IMR-90 (cell line): ENCODE results near the gene SETD3. TPM values are rescaled to one million over a fixed set of nuclear protein-coding genes. Genes with fewer than 3 reads are reported as not detected.

Experiments used
- ATAC-seq: fragments of 200-7000 bp; cut with Tn5 transposase; 2 replicates; pipeline ENCODE4 v1.9.1; 2020; ENCODE audit warnings: low read depth, mild to moderate bottlenecking, moderate library complexity
- BruUV-seq: library from RNA; stranded (reverse); fragments of 400-500 nt; replicated peaks from 2 replicates; lab custom pipeline; 2021; lab: Mats Ljungman, UMichigan
- CTCF ChIA-PET: fragments of 300-600 bp; formaldehyde crosslinking; extraction: SDS; loops from one replicate; lab custom pipeline; 2021; ENCODE audit warnings: antibody characterized with exemption; lab: Yijun Ruan, JAX
- POLR2A ChIA-PET: fragments of 300-600 bp; sonication (Branson Sonifier 250); formaldehyde crosslinking; loops from one replicate; lab custom pipeline; 2022; ENCODE audit warnings: antibody characterized with exemption; ENCODE audit not compliant: unreplicated experiment; lab: Charles Lee
- DNase-seq: peaks from one replicate; pipeline ENCODE4 v3.0.0; 2013
- H2AFZ ChIP-seq: replicated peaks from 2 replicates; pipeline ENCODE3; 2013; ENCODE audit warnings: low read length, mild to moderate bottlenecking; ENCODE audit not compliant: poor library complexity
- H2AK5ac ChIP-seq: 2 replicates; pipeline ENCODE4 v1.6.1; 2013; ENCODE audit warnings: low read depth, low read length, inconsistent platforms
- H2AK9ac ChIP-seq: replicated peaks from 2 replicates; pipeline ENCODE3; 2013; ENCODE audit warnings: mild to moderate bottlenecking, low read depth, low read length, moderate library complexity; ENCODE audit not compliant: poor library complexity
- H2BK120ac ChIP-seq: 2 replicates; pipeline ENCODE4 v1.6.1; 2013; ENCODE audit warnings: low read depth, low read length, inconsistent platforms
- H2BK15ac ChIP-seq: 3 replicates; pipeline ENCODE4 v1.6.1; 2013; ENCODE audit warnings: low read depth, low read length, inconsistent platforms
- H2BK20ac ChIP-seq: 2 replicates; pipeline ENCODE4 v1.6.1; 2013; ENCODE audit warnings: low read depth, mild to moderate bottlenecking, inconsistent platforms, low read length, moderate library complexity
- H2BK5ac ChIP-seq: 2 replicates; pipeline ENCODE4 v1.6.1; 2013; ENCODE audit warnings: mild to moderate bottlenecking, low read depth, low read length, inconsistent platforms; ENCODE audit not compliant: poor library complexity, severe bottlenecking
- H3K14ac ChIP-seq: replicated peaks from 2 replicates; pipeline ENCODE4 v1.6.1; 2013; ENCODE audit warnings: low read depth, low read length, inconsistent platforms
- H3K18ac ChIP-seq: 2 replicates; pipeline ENCODE4 v1.6.1; 2013; ENCODE audit warnings: low read depth, low read length, control low read depth
- H3K23ac ChIP-seq: 2 replicates; pipeline ENCODE4 v1.6.1; 2013; ENCODE audit warnings: low read depth, low read length, inconsistent platforms
- H3K27ac ChIP-seq: 2 replicates; pipeline ENCODE4 v1.5.1; 2013; ENCODE audit warnings: mild to moderate bottlenecking, control low read depth, low read length; ENCODE audit not compliant: insufficient read depth
- H3K27me3 ChIP-seq: 2 replicates; pipeline ENCODE4 v1.6.1; 2013; ENCODE audit warnings: low read length; ENCODE audit not compliant: control insufficient read depth, insufficient read depth
- H3K36me3 ChIP-seq: 2 replicates; pipeline ENCODE4 v1.6.1; 2013; ENCODE audit warnings: low read length, mixed read lengths; ENCODE audit not compliant: control insufficient read depth, insufficient read depth
- H3K4ac ChIP-seq: 2 replicates; pipeline ENCODE4 v1.6.1; 2013; ENCODE audit warnings: low read depth, low read length, inconsistent platforms
- H3K4me1 ChIP-seq: 2 replicates; pipeline ENCODE4 v1.6.1; 2013; ENCODE audit warnings: low read length, mixed read lengths; ENCODE audit not compliant: control insufficient read depth, insufficient read depth
- H3K4me2 ChIP-seq: 2 replicates; pipeline ENCODE4 v1.6.1; 2013; ENCODE audit warnings: low read depth, mild to moderate bottlenecking, control low read depth, low read length, moderate library complexity
- H3K4me3 ChIP-seq: 2 replicates; pipeline ENCODE4 v1.5.1; 2013; ENCODE audit warnings: low read depth, mild to moderate bottlenecking, control low read depth, low read length, moderate library complexity; ENCODE audit not compliant: insufficient read depth
- H3K56ac ChIP-seq: 2 replicates; pipeline ENCODE4 v1.6.1; 2013; ENCODE audit warnings: low read length, inconsistent platforms; ENCODE audit not compliant: insufficient read depth; ENCODE audit errors: extremely low read depth
- H3K79me1 ChIP-seq, 2 experiments: 2 replicates each; pipeline ENCODE4 v1.6.1; 2013; ENCODE audit warnings: low read length in 2 of 2, inconsistent platforms in 1 of 2, low read depth in 1 of 2
- H3K9ac ChIP-seq: 2 replicates; pipeline ENCODE4 v1.6.1; 2013; ENCODE audit warnings: low read depth, low read length, control low read depth
- H3K9me1 ChIP-seq: 2 replicates; pipeline ENCODE4 v1.6.1; 2013; ENCODE audit warnings: low read length, inconsistent platforms; ENCODE audit not compliant: insufficient read depth
- H3K9me3 ChIP-seq: 2 replicates; pipeline ENCODE4 v1.6.1; 2013; ENCODE audit warnings: low read length; ENCODE audit not compliant: control insufficient read depth, insufficient read depth
- H4K20me1 ChIP-seq: 2 replicates; pipeline ENCODE4 v1.6.1; 2013; ENCODE audit warnings: low read length, inconsistent platforms; ENCODE audit not compliant: insufficient read depth
- H4K5ac ChIP-seq: 2 replicates; pipeline ENCODE4 v1.6.1; 2013; ENCODE audit warnings: mild to moderate bottlenecking, low read depth, low read length, control low read depth
- H4K8ac ChIP-seq, 2 experiments: 2 replicates each; pipeline ENCODE4 v1.6.1; 2013; ENCODE audit warnings: low read depth in 2 of 2, low read length in 2 of 2, control low read depth in 1 of 2, inconsistent platforms in 1 of 2
- H4K91ac ChIP-seq: 2 replicates; pipeline ENCODE4 v1.6.1; 2013; ENCODE audit warnings: low read depth, low read length, inconsistent platforms; ENCODE audit not compliant: insufficient read depth
- BHLHE40 ChIP-seq: fragments of 150-350 bp; IDR thresholded peaks from 2 replicates; pipeline ENCODE4 v1.6.1; 2016; ENCODE audit warnings: mild to moderate bottlenecking, low read depth, low read length
- CEBPB ChIP-seq: IDR thresholded peaks from 2 replicates; pipeline ENCODE4 v1.6.1; 2012; ENCODE audit warnings: low read depth, low read length, improper control_type of control experiment
- CHD1 ChIP-seq: IDR thresholded peaks from 2 replicates; pipeline ENCODE4 v1.6.1; 2012; ENCODE audit warnings: low read depth, low read length, improper control_type of control experiment
- MAFK ChIP-seq: IDR thresholded peaks from 2 replicates; pipeline ENCODE4 v1.6.1; 2012; ENCODE audit warnings: low read depth, low read length, improper control_type of control experiment
- MAZ ChIP-seq: IDR thresholded peaks from 2 replicates; pipeline ENCODE4 v1.6.1; 2012; ENCODE audit warnings: low read depth, mild to moderate bottlenecking, low read length, improper control_type of control experiment, moderate library complexity, borderline replicate concordance
- MXI1 ChIP-seq: IDR thresholded peaks from 2 replicates; pipeline ENCODE4 v1.6.1; 2012; ENCODE audit warnings: low read depth, mild to moderate bottlenecking, low read length, moderate library complexity, borderline replicate concordance
- NFE2L2 ChIP-seq: fragments of 150-350 bp; IDR thresholded peaks from 2 replicates; pipeline ENCODE4 v1.6.1; 2016; ENCODE audit warnings: low read depth, mild to moderate bottlenecking, low read length
- RAD21 ChIP-seq: IDR thresholded peaks from 2 replicates; pipeline ENCODE4 v1.6.1; 2012; ENCODE audit warnings: low read length, improper control_type of control experiment
- RCOR1 ChIP-seq: IDR thresholded peaks from 2 replicates; pipeline ENCODE4 v1.6.1; 2012; ENCODE audit warnings: mild to moderate bottlenecking, low read length, improper control_type of control experiment; ENCODE audit not compliant: insufficient replicate concordance
- RFX5 ChIP-seq: IDR thresholded peaks from 2 replicates; pipeline ENCODE4 v1.8.0; 2012; ENCODE audit warnings: low read depth, mild to moderate bottlenecking, low read length, moderate library complexity
- SMC3 ChIP-seq: fragments of 150-350 bp; IDR thresholded peaks from 2 replicates; pipeline ENCODE4 v1.6.1; 2016; ENCODE audit warnings: low read depth, mild to moderate bottlenecking, antibody characterized with exemption, low read length, moderate library complexity
- WGBS, 2 experiments: methylation state at CpG; one replicate each; pipeline versions ENCODE4 v1.1.5 to v1.1.7; 2013; ENCODE audit warnings: missing lambda C conversion rate in 2 of 2; ENCODE audit not compliant: insufficient read length in 1 of 2; ENCODE audit errors: extremely low coverage in 2 of 2; 5-methylcytosine and 5-hydroxymethylcytosine counted together
- dilution Hi-C: fragments of 300-500 bp; cut with HindIII; formaldehyde crosslinking; loops from one replicate; pipeline ENCODE4 v1.14.3; 2018; ENCODE audit warnings: low sequenced_read_pairs; ENCODE audit not compliant: unreplicated experiment
- in situ Hi-C: fragments of 300-500 bp; cut with MboI; formaldehyde crosslinking; loops from 3 replicates; pipeline ENCODE4 v1.14.3; 2019; ENCODE audit warnings: low sequenced_read_pairs, inconsistent platforms, mixed read lengths
- intact Hi-C: fragments of 100-400 bp; cut with micrococcal nuclease; formaldehyde crosslinking; loops from 2 replicates; pipeline ENCODE4 v1.10.0; 2022
- polyA plus RNA-seq, 3 experiments: library from polyadenylated mRNA; depleted of rRNA; stranded (reverse); fragments of >200 nt; gene quantifications; 2 replicates each; pipeline ENCODE4 v1.2.3, GENCODE V29; 2012; ENCODE audit warnings: low replicate concordance in 1 of 3
- total RNA-seq: library from RNA; depleted of rRNA; stranded (reverse); fragments of >200 nt; gene quantifications from 2 replicates; pipeline ENCODE4 v1.2.3, GENCODE V29; 2012
- TF ChIP-seq, protein P1 (sequence below): fragments of 150-350 bp; IDR thresholded peaks from 2 replicates; pipeline ENCODE4 v1.6.1; 2016; ENCODE audit warnings: low read depth, mild to moderate bottlenecking, low read length, moderate library complexity, borderline replicate concordance
- TF ChIP-seq, protein P2 (sequence below): conservative IDR thresholded peaks from 2 replicates; pipeline ENCODE4 v1.5.1; 2012; ENCODE audit warnings: mild to moderate bottlenecking, low read depth, low read length, improper control_type of control experiment
- TF ChIP-seq, protein P3 (sequence below): fragments of 150-350 bp; IDR thresholded peaks from 2 replicates; pipeline ENCODE4 v1.6.1; 2017; ENCODE audit warnings: mild to moderate bottlenecking, antibody characterized with exemption, low read length, low read depth

Gene SETD3
- total and polyA plus RNA-seq, 2 of the 4 experiments (the other 2 are of a cell fraction) = 18.8 to 31.9 TPM

DNA sequence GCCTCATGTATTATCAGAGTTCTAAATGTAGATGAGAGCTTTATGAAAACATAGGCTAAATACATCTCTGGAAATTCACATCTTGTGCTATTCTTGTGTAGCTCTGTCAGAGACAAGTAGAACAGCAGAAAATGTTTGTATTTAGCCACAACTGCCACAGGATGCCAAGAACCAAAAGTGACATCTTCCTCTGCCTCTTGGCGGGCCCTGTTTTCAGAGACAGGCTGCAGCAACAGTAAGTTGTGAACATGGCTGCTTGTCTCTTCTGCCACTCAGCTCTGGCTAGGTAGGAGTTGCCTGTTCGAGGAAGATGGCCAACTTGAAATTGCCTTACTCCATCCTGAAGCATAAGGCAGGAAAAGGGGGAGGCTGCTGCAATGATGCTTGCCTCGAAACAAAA, 30.4 kb downstream of the SETD3 start:
- H2BK120ac ChIP-seq = no peak overlapping the region
- intact Hi-C loops = no loop called here
- no peak overlapping the region for H2AK5ac ChIP-seq
- no peak overlapping the region for H4K8ac ChIP-seq
- no peak overlapping the region for H3K14ac ChIP-seq
- H3K4ac ChIP-seq = no peak overlapping the region
- H3K4me2 ChIP-seq = no peak overlapping the region
- CTCF ChIA-PET = no interaction called here
- no peak overlapping the region for H3K27ac ChIP-seq
- no TSS peak for BruUV-seq
- ATAC-seq = no peak
- no peak overlapping the region for H3K18ac ChIP-seq
- H2AFZ ChIP-seq = no peak overlapping the region
- no peak overlapping the region for H2AK9ac ChIP-seq
- H3K9me1 ChIP-seq = peaks cover 6% of the 10 kb centered on the region
- WGBS, 2 experiments = no CpG with 5 or more reads among the region's 3 CpGs
- H2BK15ac ChIP-seq = no peak overlapping the region
- DNase-seq = no peak
- peaks cover 6% of the 10 kb centered on the region; the same call in 1 of the 2 replicates for H3K4me1 ChIP-seq
- H4K91ac ChIP-seq = no peak overlapping the region
- peaks cover 4 to 20% of the 10 kb centered on the region in 2 experiments; a peak in 3 of 4 replicates for H3K79me1 ChIP-seq
- H4K5ac ChIP-seq = no peak overlapping the region
- H3K4me3 ChIP-seq = no peak overlapping the region
- no peak overlapping the region for H2BK20ac ChIP-seq
- no peaks in the 10 kb centered on the region for H3K9me3 ChIP-seq
- no peak for TF ChIP-seq RFX5
- TF ChIP-seq, protein P1, sequence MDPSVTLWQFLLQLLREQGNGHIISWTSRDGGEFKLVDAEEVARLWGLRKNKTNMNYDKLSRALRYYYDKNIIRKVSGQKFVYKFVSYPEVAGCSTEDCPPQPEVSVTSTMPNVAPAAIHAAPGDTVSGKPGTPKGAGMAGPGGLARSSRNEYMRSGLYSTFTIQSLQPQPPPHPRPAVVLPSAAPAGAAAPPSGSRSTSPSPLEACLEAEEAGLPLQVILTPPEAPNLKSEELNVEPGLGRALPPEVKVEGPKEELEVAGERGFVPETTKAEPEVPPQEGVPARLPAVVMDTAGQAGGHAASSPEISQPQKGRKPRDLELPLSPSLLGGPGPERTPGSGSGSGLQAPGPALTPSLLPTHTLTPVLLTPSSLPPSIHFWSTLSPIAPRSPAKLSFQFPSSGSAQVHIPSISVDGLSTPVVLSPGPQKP = no peak
- TF ChIP-seq NFE2L2 = no peak
- no peak for TF ChIP-seq SMC3
- TF ChIP-seq RCOR1 = no peak
- TF ChIP-seq BHLHE40 = no peak
- no peak for TF ChIP-seq RAD21
- TF ChIP-seq, protein P2, sequence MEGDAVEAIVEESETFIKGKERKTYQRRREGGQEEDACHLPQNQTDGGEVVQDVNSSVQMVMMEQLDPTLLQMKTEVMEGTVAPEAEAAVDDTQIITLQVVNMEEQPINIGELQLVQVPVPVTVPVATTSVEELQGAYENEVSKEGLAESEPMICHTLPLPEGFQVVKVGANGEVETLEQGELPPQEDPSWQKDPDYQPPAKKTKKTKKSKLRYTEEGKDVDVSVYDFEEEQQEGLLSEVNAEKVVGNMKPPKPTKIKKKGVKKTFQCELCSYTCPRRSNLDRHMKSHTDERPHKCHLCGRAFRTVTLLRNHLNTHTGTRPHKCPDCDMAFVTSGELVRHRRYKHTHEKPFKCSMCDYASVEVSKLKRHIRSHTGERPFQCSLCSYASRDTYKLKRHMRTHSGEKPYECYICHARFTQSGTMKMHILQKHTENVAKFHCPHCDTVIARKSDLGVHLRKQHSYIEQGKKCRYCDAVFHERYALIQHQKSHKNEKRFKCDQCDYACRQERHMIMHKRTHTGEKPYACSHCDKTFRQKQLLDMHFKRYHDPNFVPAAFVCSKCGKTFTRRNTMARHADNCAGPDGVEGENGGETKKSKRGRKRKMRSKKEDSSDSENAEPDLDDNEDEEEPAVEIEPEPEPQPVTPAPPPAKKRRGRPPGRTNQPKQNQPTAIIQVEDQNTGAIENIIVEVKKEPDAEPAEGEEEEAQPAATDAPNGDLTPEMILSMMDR = no peak
- no peak for TF ChIP-seq CEBPB
- TF ChIP-seq CHD1 = no peak
- TF ChIP-seq, protein P3, sequence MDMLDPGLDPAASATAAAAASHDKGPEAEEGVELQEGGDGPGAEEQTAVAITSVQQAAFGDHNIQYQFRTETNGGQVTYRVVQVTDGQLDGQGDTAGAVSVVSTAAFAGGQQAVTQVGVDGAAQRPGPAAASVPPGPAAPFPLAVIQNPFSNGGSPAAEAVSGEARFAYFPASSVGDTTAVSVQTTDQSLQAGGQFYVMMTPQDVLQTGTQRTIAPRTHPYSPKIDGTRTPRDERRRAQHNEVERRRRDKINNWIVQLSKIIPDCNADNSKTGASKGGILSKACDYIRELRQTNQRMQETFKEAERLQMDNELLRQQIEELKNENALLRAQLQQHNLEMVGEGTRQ = no peak
- TF ChIP-seq MAFK = no peak
- TF ChIP-seq MXI1 = no peak
- TF ChIP-seq MAZ = no peak
- H3K23ac ChIP-seq = no peak overlapping the region
- no peak overlapping the region for H3K56ac ChIP-seq
- peaks cover 25% of the 10 kb centered on the region for H3K36me3 ChIP-seq
- no peak overlapping the region for H3K9ac ChIP-seq
- dilution Hi-C loops = no loop called here
- no peak overlapping the region for H2BK5ac ChIP-seq
- H3K27me3 ChIP-seq = no peaks in the 10 kb centered on the region
- in situ Hi-C loops = no loop called here
- H4K20me1 ChIP-seq = no peaks in the 10 kb centered on the region; the same call in 1 of the 2 replicates
- POLR2A ChIA-PET = no interaction called here
